Measurements from ENCODE around the gene CADM1.

The CADM1 gene

GRCh38 chr11:115168686-115169085 lies 335.5 kb downstream of the CADM1 start:
- DNase-seq = no peak

- DNase-seq = peak; percentile 55
Observed at GRCh38 chr11:115168229-115168671, 336.0 kb downstream of the CADM1 start.

- no peak for DNase-seq
Observed at GRCh38 chr11:115167456-115167855, 336.8 kb downstream of the CADM1 start.

GRCh38 chr11:115166820-115167219 lies 337.4 kb downstream of the CADM1 start:
- no peak for DNase-seq

- no peak for DNase-seq
Observed at GRCh38 chr11:115164774-115165173, 339.4 kb downstream of the CADM1 start.

GRCh38 chr11:115162919-115163318 lies 341.3 kb downstream of the CADM1 start:
- no peak for DNase-seq

GRCh38 chr11:115161876-115162275 lies 342.3 kb downstream of the CADM1 start:
- DNase-seq = no peak

- no peak for DNase-seq
Observed at GRCh38 chr11:115159207-115159606, 345.0 kb downstream of the CADM1 start.

GRCh38 chr11:115158053-115158452 lies 346.2 kb downstream of the CADM1 start:
- DNase-seq = no peak

GRCh38 chr11:115157247-115157646 lies 347.0 kb downstream of the CADM1 start:
- no peak for DNase-seq

GRCh38 chr11:115155978-115156377 lies 348.2 kb downstream of the CADM1 start:
- DNase-seq = no peak

- no peak for DNase-seq
Observed at GRCh38 chr11:115155320-115155719, 348.9 kb downstream of the CADM1 start.

GRCh38 chr11:115154355-115154736 lies 349.9 kb downstream of the CADM1 start:
- no peak for DNase-seq

GRCh38 chr11:115153731-115154354 lies 350.4 kb downstream of the CADM1 start:
- no peak for DNase-seq

- DNase-seq = peak; percentile 58
Observed at GRCh38 chr11:115153135-115153534, 351.1 kb downstream of the CADM1 start.

- DNase-seq = no peak
Observed at GRCh38 chr11:115151010-115151409, 353.2 kb downstream of the CADM1 start.

GRCh38 chr11:115148691-115149090 lies 355.5 kb downstream of the CADM1 start:
- peak; percentile 20 for DNase-seq

GRCh38 chr11:115148101-115148500 lies 356.1 kb downstream of the CADM1 start:
- no peak for DNase-seq

- no peak for DNase-seq
Observed at GRCh38 chr11:115147243-115147807, 356.9 kb downstream of the CADM1 start.

GRCh38 chr11:115146425-115146824 lies 357.8 kb downstream of the CADM1 start:
- DNase-seq = no peak

- DNase-seq = no peak
Observed at GRCh38 chr11:115145324-115145723, 358.9 kb downstream of the CADM1 start.

- DNase-seq = no peak
Observed at GRCh38 chr11:115144914-115145313, 359.3 kb downstream of the CADM1 start.

GRCh38 chr11:115144014-115144413 lies 360.2 kb downstream of the CADM1 start:
- no peak for DNase-seq

GRCh38 chr11:115141231-115142114 lies 362.7 kb downstream of the CADM1 start:
- DNase-seq = no peak

All from NCI-H226 (cell line).